HepG2 (cell line): ENCODE results near the gene LHFPL6. TPM values are rescaled to one million over a fixed set of nuclear protein-coding genes. Genes with fewer than 3 reads are reported as not detected.

ENCODE experiments used
- ATAC-seq: fragments of 200-7000 bp; cut with Tn5 transposase; 3 replicates; pipeline ENCODE4 v1.9.1; 2020; ENCODE audit warnings: mild to moderate bottlenecking, moderate library complexity
- BruUV-seq: library from RNA; stranded (reverse); fragments of 400-500 nt; replicated peaks from 2 replicates; lab custom pipeline; 2021; lab: Mats Ljungman, UMichigan
- CTCF ChIA-PET: fragments of 300-600 bp; formaldehyde crosslinking; extraction: SDS; loops from one replicate; lab custom pipeline; 2021; ENCODE audit warnings: low total read pairs, inconsistent platforms, low intra/inter-chr PET ratio; lab: Yijun Ruan, JAX
- POLR2A ChIA-PET: fragments of 350-600 bp; sonication (Branson Sonifier 250); formaldehyde crosslinking; loops from one replicate; lab custom pipeline; 2020; ENCODE audit warnings: antibody characterized with exemption, inconsistent platforms; lab: Yijun Ruan, JAX
- DNase-seq: peaks from one replicate; pipeline ENCODE4 v3.0.0-alpha.2; 2015; ENCODE audit warnings: low spot score
- FAIRE-seq: peaks from 3 replicates; lab custom pipeline; 2011; peaks lifted over from hg19 to GRCh38; lab: Jason Lieb, UNC
- H2AFZ ChIP-seq: one replicate; pipeline ENCODE4 v1.6.1; 2011; ENCODE audit warnings: low read length, inconsistent platforms
- H3K27ac ChIP-seq: fragments of 300-600 bp; 3 replicates; pipeline ENCODE4 v1.8.0; 2011; ENCODE audit warnings: mixed run types, mild to moderate bottlenecking, mixed read lengths, low read length, inconsistent platforms; ENCODE audit not compliant: insufficient read depth; ENCODE audit errors: extremely low read length
- H3K27me3 ChIP-seq, 2 experiments: fragments of 200-600 bp in 1 of 2; 2 replicates in 1 of 2; 3 replicates in 1 of 2; pipeline versions ENCODE4 v1.6.0 to v1.8.0; 2011; ENCODE audit warnings: low read length in 2 of 2, mild to moderate bottlenecking in 2 of 2, moderate library complexity in 2 of 2, inconsistent platforms in 1 of 2; ENCODE audit not compliant: insufficient read depth in 2 of 2, control insufficient read depth in 1 of 2
- H3K36me3 ChIP-seq, 2 experiments: fragments of 200-600 bp in 1 of 2; replicated peaks in 1 of 2; 2 replicates in 1 of 2; 3 replicates in 1 of 2; pipeline versions ENCODE4 v1.5.1 to v1.8.0; 2011; ENCODE audit warnings: low read length in 2 of 2, inconsistent platforms in 1 of 2; ENCODE audit not compliant: insufficient read depth in 2 of 2, control insufficient read depth in 1 of 2
- H3K4me1 ChIP-seq: 2 replicates; pipeline ENCODE4 v1.5.1; 2012; ENCODE audit warnings: low read length, inconsistent platforms; ENCODE audit not compliant: insufficient read depth
- H3K4me2 ChIP-seq: 2 replicates; pipeline ENCODE4 v1.6.0; 2011; ENCODE audit warnings: low read depth, low read length, inconsistent platforms
- H3K4me3 ChIP-seq, 3 experiments: fragments of 200-600 bp in 1 of 3; sonication (generic), shearing (Covaris generic) in 1 of 3; replicated peaks in 1 of 3; 2 replicates each; pipeline ENCODE4 v1.5.1; 2011 to 2016; ENCODE audit warnings: low read length in 3 of 3, inconsistent platforms in 2 of 3, low read depth in 2 of 3, mild to moderate bottlenecking in 2 of 3, control low read depth in 1 of 3, mixed read lengths in 1 of 3; ENCODE audit not compliant: insufficient read depth in 1 of 3
- H3K79me2 ChIP-seq: one replicate; pipeline ENCODE4 v1.6.1; 2011; ENCODE audit warnings: low read length, inconsistent platforms; ENCODE audit not compliant: insufficient read depth
- H3K9ac ChIP-seq: 2 replicates; pipeline ENCODE4 v1.6.0; 2011; ENCODE audit warnings: mild to moderate bottlenecking, low read depth, low read length, inconsistent platforms; ENCODE audit not compliant: insufficient read depth
- H3K9me3 ChIP-seq: 2 replicates; pipeline ENCODE4 v1.5.1; 2012; ENCODE audit warnings: mild to moderate bottlenecking, low read length
- H4K20me1 ChIP-seq: 2 replicates; pipeline ENCODE4 v1.6.0; 2011; ENCODE audit warnings: inconsistent platforms, mild to moderate bottlenecking, low read length, moderate library complexity; ENCODE audit not compliant: insufficient read depth
- AGO2 ChIP-seq: fragments of 200-400 bp; formaldehyde crosslinking; optimal IDR thresholded peaks from 2 replicates; pipeline ENCODE3; 2017; ENCODE audit warnings: mild to moderate bottlenecking, low read depth, low read length, moderate library complexity
- AHR ChIP-seq: IDR thresholded peaks from 2 replicates; pipeline ENCODE4 v1.6.1; 2018; ENCODE audit warnings: missing genetic modification reagents, missing compliant biosample characterization
- ARID5B ChIP-seq: IDR thresholded peaks from 2 replicates; pipeline ENCODE4 v1.4.0; 2020; ENCODE audit warnings: mild to moderate bottlenecking, missing genetic modification reagents
- DRAP1 ChIP-seq: IDR thresholded peaks from 2 replicates; pipeline ENCODE4 v1.6.1; 2016; ENCODE audit warnings: missing genetic modification reagents, missing compliant biosample characterization
- GFI1 ChIP-seq: sonication (generic); formaldehyde crosslinking; IDR thresholded peaks from 2 replicates; pipeline ENCODE4 v1.5.0; 2020; ENCODE audit warnings: missing genetic modification reagents, mild to moderate bottlenecking, borderline replicate concordance
- HNRNPH1 ChIP-seq: fragments of 200-400 bp; formaldehyde crosslinking; optimal IDR thresholded peaks from 2 replicates; pipeline ENCODE3; 2017; ENCODE audit warnings: mild to moderate bottlenecking, low read depth, low read length
- LBX2 ChIP-seq: sonication (generic); formaldehyde crosslinking; IDR thresholded peaks from 2 replicates; pipeline ENCODE4 v1.5.0; 2020; ENCODE audit warnings: missing genetic modification reagents, mild to moderate bottlenecking, borderline replicate concordance
- SCMH1 ChIP-seq: sonication (generic); formaldehyde crosslinking; IDR thresholded peaks from 2 replicates; pipeline ENCODE4 v1.9.0; 2021; ENCODE audit warnings: missing genetic modification reagents, mild to moderate bottlenecking, borderline replicate concordance
- SMAD1 ChIP-seq: sonication (generic); formaldehyde crosslinking; IDR thresholded peaks from 2 replicates; pipeline ENCODE4 v1.4.0; 2020; ENCODE audit warnings: missing genetic modification reagents, low read depth, mild to moderate bottlenecking, borderline replicate concordance
- THAP11 ChIP-seq: IDR thresholded peaks from 2 replicates; pipeline ENCODE4 v1.6.1; 2016; ENCODE audit warnings: missing biosample characterization, missing genetic modification reagents
- TRIM22 ChIP-seq: fragments of 450-650 bp; IDR thresholded peaks from 2 replicates; pipeline ENCODE4 v1.6.1; 2017
- WIZ ChIP-seq: sonication (generic); formaldehyde crosslinking; IDR thresholded peaks from 2 replicates; pipeline ENCODE4 v1.5.1; 2020; ENCODE audit warnings: mild to moderate bottlenecking, missing genetic modification reagents
- ZBTB33 ChIP-seq: sonication (generic); formaldehyde crosslinking; IDR thresholded peaks from 2 replicates; pipeline ENCODE4 v1.4.0; 2020; ENCODE audit warnings: missing genetic modification reagents
- ZNF24 ChIP-seq: fragments of 450-650 bp; IDR thresholded peaks from 2 replicates; pipeline ENCODE4 v1.6.1; 2017; ENCODE audit warnings: antibody characterized with exemption, mild to moderate bottlenecking
- ZNF720 ChIP-seq: sonication (generic); formaldehyde crosslinking; IDR thresholded peaks from 2 replicates; pipeline ENCODE4 v1.4.0; 2020; ENCODE audit warnings: missing genetic modification reagents
- ZSCAN21 ChIP-seq: sonication (generic); formaldehyde crosslinking; IDR thresholded peaks from 2 replicates; pipeline ENCODE4 v1.8.0; 2022; ENCODE audit warnings: mild to moderate bottlenecking, missing genetic modification reagents, moderate library complexity, borderline replicate concordance
- ZZZ3 ChIP-seq: sonication (generic); formaldehyde crosslinking; IDR thresholded peaks from 2 replicates; pipeline ENCODE4 v1.4.0; 2020; ENCODE audit warnings: missing genetic modification reagents, mild to moderate bottlenecking, borderline replicate concordance
- WGBS: methylation state at CpG from one replicate; pipeline ENCODE4 v1.1.6; 2017; ENCODE audit warnings: low lambda C conversion rate; 5-methylcytosine and 5-hydroxymethylcytosine counted together
- in situ Hi-C: cut with HindIII; loops from 2 replicates; pipeline ENCODE4 v1.10.0; 2017; ENCODE audit warnings: low pct_unique_long_range_greater_than_20kb; ENCODE audit not compliant: extremely low pct_ligation_motif_present
- intact Hi-C: fragments of 100-400 bp; cut with micrococcal nuclease; formaldehyde crosslinking; loops from one replicate; pipeline ENCODE4 v1.10.0; 2022; ENCODE audit not compliant: unreplicated experiment
- polyA plus RNA-seq, 8 experiments: library from polyadenylated mRNA; depleted of rRNA in 3 of 8; stranded (reverse) in 7 of 8; unstranded in 1 of 8; fragments of >200 nt; fragmentation: Illumina TruSeq in 4 of 8; extraction: Trizol in 4 of 8; gene quantifications; 2 replicates each; pipeline versions ENCODE4 v1.2.1 to v1.2.3, GENCODE V29; 2011 to 2016; ENCODE audit warnings: low read depth in 4 of 8, missing spikeins in 1 of 8, mixed read lengths in 1 of 8; ENCODE audit not compliant: insufficient read depth in 1 of 8
- total RNA-seq, 5 experiments: library from RNA; depleted of rRNA; stranded (reverse); fragments of >200 nt; fragmentation: Illumina TruSeq; extraction: Trizol; gene quantifications; 2 replicates each; pipeline ENCODE4 v1.2.3, GENCODE V29; 2016; ENCODE audit warnings: low read depth in 1 of 5

LHFPL6 gene
- total and polyA plus RNA-seq, 2 of the 13 experiments (the other 11 are each of a cell fraction or from before 2014, with no cell fraction given), result not detected

- TF ChIP-seq ZBTB33 (CRISPR knock-in tag) (no peak), HNRNPH1 (no peak), ZZZ3 (no peak), ZSCAN21 (CRISPR knock-in tag) (no peak), GFI1 (CRISPR knock-in tag) (no peak), ARID5B (CRISPR knock-in tag) (no peak), WIZ (no peak), SMAD1 (no peak)
Measured at GRCh38 chr13:39527301-39527700, 75.7 kb downstream of the LHFPL6 start (continued).

- 13% methylated on average over 6 of the region's 8 CpGs for WGBS
- BruUV-seq, result no TSS peak
- ATAC-seq, result no peak
- Histone ChIP-seq H3K36me3 (no peaks in the 10 kb centered on the region), H3K27me3 (no peaks in the 10 kb centered on the region), H2AFZ (no peak overlapping the region), H3K79me2 (no peaks in the 10 kb centered on the region), H3K27ac (no peak overlapping the region), H3K9me3 (no peaks in the 10 kb centered on the region), H4K20me1 (no peaks in the 10 kb centered on the region), H3K4me3 (no peak overlapping the region), H3K9ac (no peak overlapping the region), H3K4me1 (no peaks in the 10 kb centered on the region), H3K4me2 (no peak overlapping the region)
- ChIA-PET POLR2A (no interaction called here), CTCF (no interaction called here)
- no peak for FAIRE-seq
- in situ Hi-C loops (no loop called here), intact Hi-C loops (no loop called here)
- no peak for DNase-seq
- TF ChIP-seq THAP11 (CRISPR knock-in tag) (no peak), DRAP1 (no peak), TRIM22 (no peak), SCMH1 (CRISPR knock-in tag) (no peak), AHR (no peak), LBX2 (CRISPR knock-in tag) (no peak), ZNF720 (CRISPR knock-in tag) (no peak), AGO2 (no peak), ZNF24 (no peak)
Measured at GRCh38 chr13:39526499-39526898, 76.5 kb downstream of the LHFPL6 start.
